ENCODE measurements around the gene EVX2.
A peak's percentile ranks its signal among the peaks of the same experiment; 100 is the strongest.

EVX2 gene

DNA sequence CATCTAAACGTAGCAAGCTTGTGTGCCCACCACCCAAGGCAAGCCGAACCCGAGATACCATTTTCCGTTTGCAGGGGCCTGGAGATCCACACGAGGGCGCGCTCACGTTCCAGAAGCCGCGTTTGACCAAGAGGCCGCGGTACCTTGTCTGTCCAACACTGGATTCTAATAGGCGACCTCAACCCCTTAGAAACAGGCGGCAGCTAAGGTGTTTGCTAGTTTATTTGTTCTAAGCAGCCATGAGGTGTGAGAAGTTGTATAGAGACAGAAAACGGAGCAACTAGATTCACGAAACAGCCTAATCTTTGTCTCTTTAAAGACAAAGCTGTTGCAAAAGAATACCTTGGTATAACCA, 27.5 kb upstream of the EVX2 start:
- in situ Hi-C loops (cut with MboI; ENCODE audit: low pct_unique_long_range_greater_than_20kb, low sequenced_read_pairs), result no loop called here
- DNase-seq, result peak; percentile 63

DNA sequence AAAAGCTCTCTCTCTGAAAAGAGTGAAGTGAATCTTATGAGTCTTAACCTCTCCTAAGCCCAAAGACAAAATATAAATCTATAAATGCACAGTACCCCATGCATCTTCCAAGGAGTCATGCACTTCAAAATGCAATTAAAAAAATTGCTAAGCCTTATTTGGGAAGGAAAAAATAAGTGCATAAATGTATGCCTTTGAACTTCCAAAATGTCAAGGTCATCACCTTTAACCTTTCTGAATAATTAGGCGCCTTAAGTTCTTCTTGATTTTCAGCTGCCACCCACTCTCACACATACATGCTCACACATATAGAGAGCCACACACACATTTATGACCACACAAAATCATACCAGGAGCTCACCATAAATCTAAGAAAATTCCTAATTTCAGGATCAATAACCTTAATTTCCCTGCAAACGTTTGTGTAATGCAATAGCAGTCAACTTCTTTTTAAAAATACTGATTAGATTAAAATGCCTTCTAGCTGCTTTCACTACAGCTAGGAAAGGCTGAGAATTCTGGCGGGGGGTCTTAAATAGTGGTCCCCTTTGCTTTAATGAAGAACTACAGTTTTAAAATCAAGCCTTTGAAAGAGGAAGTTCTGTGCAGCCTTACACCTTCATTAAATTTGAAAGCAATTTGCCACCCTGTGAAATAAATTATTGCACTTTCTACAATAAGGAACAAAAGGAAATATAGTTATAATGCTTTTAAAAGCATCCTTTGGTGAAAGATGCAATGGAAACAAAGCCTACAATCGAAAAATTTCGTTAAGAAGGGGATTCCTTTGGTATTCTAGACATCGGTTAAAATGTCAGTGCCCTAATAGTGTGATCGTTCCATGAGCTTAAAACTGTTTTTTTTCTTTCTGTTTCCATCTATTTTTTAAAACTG, 26.9 kb upstream of the EVX2 start:
- in situ Hi-C loops (cut with MboI; ENCODE audit: low pct_unique_long_range_greater_than_20kb, low sequenced_read_pairs), result no loop called here
- DNase-seq, result no peak

DNA sequence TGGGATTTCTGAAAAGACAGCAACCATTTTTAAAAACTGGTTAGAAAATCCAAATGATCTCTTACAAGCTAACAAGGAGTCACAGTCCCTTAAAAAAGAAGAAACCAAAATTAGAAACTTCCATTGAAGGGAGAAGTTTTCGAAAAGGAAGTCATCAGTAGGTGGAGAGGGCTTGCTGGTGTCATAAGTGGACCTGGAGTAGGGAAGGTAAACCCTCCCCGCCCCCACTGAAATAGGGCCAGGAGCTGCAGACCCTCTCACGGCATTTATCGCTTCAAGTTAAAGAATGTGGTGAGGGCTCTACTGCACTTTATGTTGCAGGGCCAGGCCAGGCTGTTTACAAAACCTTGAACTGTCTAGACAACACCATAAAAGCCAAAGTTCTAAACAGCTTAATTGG, 26.2 kb upstream of the EVX2 start:
- no peak for DNase-seq
- in situ Hi-C loops (cut with MboI; ENCODE audit: low pct_unique_long_range_greater_than_20kb, low sequenced_read_pairs), result no loop called here

DNA sequence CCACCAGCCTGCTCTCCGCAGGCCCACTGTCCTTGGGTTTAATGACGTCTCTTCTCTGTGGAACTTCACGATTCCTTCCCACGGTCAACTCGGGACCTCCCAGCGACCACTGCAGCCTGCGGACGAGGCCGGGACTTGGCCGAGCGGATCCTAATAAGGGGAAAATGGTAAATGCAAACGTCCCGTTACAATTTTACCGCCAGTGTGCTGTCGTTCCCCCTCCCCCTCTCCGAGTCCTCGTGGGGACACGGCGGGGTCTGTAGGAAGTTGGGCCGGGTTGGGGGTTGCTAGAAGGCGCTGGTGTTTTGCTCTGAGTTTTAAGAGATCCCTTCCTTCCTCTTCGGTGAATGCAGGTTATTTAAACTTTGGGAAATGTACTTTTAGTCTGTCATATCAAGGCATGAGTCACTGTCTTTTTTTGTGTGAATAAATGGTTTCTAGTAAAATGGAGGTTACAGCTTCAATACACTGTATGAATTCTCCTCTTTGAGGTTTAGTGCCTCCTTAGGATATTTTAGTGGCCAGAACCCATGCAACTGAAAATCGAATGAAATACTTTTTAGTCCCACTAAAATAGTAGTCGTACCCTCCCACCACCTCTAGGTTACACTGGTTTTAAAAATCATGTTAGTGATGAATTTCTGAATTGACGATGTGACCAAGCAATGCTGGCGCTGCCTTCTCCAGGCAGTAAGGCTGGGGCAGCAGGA, 25.6 kb upstream of the EVX2 start:
- in situ Hi-C loops (cut with MboI; ENCODE audit: low pct_unique_long_range_greater_than_20kb, low sequenced_read_pairs), result no loop called here
- DNase-seq, result no peak

DNA sequence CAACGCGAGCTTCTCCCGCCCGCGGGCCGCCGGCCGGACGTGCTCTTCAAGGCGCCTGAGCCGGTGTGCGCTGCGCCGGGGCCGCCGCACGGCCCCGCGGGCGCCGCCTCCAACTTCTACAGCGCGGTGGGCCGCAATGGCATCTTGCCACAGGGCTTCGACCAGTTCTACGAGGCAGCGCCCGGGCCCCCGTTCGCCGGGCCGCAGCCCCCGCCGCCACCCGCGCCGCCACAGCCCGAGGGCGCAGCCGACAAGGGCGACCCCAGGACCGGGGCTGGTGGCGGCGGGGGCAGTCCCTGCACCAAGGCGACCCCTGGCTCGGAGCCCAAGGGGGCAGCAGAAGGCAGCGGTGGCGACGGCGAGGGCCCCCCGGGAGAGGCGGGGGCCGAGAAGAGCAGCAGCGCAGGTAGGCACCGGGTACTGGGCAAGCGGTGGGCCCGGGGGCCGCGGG, 24.0 kb upstream of the EVX2 start:
- in situ Hi-C loops (cut with MboI; ENCODE audit: low pct_unique_long_range_greater_than_20kb, low sequenced_read_pairs), result no loop called here
- DNase-seq, result no peak

DNA sequence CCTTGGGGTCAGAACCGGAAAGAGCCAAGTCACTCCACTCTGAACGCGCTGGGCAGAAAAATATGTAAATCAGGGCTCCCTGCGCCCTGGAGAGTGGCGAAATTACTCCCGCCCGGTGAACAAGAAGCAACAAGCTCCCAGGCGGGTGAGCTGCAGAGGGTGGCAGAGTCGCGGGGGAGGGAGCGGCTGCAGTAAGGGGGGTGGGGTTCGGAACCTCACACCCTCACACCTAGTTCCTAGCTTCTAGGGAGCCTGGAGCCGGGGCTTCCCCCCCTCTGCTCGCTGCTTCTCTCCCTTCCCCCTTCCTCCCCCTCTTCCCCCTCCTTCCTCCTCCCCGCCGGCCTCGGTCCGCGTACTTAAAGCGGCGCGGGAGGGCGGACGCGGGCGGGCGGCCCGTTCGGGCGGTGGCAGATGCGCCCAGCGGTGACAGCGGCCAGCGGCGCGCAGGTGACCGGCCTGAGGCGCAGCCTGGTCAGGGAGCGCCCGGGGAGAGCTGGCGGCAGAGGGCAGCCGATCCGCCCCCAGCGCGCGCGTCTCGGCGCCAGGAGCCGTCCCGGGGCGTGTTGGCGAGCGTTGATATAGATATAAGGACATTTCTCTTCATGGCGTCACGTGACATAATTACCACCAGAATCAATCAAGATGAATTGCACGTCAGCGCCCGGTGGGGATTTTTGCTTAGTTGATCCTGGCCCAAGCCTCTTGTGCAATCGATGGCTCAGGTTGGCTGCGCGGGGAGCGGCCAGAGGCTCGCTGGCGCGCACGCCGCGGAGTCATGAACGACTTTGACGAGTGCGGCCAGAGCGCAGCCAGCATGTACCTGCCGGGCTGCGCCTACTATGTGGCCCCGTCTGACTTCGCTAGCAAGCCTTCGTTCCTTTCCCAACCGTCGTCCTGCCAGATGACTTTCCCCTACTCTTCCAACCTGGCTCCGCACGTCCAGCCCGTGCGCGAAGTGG, 23.1 kb upstream of the EVX2 start, which contains the start of gene HOXD11:
Gene HOXD11 (plus strand): TSS at position 700 of the 959 bp plus-strand sequence. CDS start 76 bp downstream, at position 776.
- in situ Hi-C loops (cut with MboI; ENCODE audit: low pct_unique_long_range_greater_than_20kb, low sequenced_read_pairs), result no loop called here
- no peak for DNase-seq

DNA sequence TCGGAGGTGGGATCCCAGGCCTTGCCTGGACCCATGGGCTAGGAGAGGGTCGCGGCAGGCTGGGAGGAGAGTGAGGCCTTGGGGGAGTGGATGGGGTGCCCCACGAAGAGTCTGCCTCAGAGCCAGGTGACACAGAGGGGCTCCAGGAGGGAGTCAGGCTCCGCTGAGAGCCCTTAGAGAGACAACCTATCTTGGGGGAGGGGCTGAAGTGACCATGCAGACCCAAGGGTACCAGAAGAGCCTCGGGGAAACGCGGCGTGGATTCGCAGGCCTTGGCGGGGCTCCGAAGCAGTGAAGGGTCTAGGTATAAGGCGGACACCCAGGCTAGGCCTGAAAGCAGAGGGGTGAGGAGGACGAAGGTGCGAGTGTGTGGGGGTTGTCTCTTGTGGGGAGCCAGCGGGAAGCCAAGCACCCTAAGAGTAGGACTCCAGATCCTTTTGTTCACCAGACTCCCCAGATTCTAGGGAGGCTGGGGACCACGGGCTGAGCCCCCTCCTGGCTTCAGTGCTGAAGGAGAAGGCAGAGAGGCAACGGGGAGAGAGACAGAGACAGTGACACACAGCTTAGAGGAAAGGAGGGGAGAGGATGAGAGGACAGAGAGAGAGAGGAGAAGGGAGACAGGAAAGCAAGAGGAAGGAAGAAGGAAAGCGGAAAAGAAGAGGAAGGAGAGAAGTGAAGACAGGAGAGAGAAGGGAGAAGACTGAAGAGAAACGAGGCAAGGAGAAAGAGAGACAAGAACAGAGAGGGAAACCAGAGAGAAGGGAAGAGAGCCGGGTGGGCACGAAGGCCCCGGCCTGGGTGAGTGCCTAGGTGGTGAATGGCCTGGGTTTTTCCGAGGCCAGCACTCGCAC, 22.2 kb upstream of the EVX2 start:
- DNase-seq, result no peak
- in situ Hi-C loops (cut with MboI; ENCODE audit: low pct_unique_long_range_greater_than_20kb, low sequenced_read_pairs), result no loop called here

DNA sequence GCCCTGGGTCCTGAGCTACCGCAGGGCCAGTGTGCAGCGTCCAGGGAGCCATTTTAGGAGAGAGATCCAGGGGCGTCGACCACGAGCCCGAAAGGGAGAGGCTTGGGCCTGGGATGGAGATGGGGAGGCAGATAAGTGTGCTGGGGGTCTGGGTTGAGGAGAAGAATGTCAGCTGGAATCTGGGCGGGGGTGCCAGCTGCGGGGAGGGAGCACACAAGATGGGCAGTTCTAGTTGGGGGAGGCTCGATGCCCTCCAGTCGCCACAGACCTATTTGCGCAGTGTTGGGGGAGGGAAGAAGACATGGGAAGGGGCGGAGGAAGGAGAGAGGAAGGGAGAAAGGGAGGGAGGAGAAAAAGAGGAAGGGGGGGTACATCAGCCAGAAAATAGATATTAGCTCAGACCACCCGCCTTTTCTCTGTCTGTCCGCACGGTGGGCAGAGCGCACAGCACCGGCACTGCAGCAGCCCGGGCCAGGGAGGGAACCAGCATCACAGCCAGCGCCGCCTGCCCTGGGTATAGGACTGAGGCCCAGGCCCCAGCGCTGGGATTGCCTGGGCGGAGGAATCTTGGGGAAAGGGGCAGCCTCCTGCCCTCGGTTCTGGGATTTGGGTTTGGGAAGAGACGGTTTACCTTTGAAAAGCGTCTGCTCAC, 21.4 kb upstream of the EVX2 start:
- no peak for DNase-seq
- in situ Hi-C loops (cut with MboI; ENCODE audit: low pct_unique_long_range_greater_than_20kb, low sequenced_read_pairs), result no loop called here

DNA sequence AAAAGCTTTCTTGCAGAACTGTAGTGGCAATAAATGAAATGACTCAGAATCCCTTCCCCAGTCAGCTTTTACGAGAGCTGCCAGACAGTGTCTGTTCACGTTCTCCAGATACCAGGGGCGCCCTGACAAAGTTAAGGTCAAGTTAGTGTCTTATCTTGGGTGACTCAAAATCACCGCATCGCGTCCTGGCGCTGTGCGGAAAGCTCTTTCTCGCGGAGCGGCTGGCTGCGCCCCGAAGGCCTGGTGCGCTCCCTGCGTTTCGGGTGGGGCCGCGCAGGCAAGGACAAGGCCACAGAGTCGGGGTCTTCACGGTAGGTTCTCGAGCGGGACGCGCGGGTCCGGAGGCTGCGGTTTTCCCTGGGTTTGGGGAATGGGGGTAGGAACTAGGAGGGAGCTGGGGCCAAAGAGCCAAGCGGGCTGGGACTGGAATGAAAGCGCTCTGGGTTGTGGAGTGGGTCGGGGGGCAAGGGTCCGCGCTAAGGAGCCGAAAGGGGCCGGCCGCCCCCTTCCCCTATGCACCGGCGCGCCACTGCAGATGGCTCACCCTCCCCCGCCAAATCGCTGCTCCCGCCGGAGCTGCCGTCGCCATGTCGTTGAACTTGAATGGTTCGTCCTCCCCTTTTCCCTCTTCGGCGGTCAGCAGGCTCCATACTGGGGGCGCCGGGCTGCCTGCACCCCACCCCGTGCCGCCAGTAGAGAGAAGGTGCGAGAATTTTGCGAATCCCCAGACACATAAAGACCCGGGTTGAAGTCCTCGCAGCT, 20.7 kb upstream of the EVX2 start:
- no peak for DNase-seq
- in situ Hi-C loops (cut with MboI; ENCODE audit: low pct_unique_long_range_greater_than_20kb, low sequenced_read_pairs), result no loop called here

DNA sequence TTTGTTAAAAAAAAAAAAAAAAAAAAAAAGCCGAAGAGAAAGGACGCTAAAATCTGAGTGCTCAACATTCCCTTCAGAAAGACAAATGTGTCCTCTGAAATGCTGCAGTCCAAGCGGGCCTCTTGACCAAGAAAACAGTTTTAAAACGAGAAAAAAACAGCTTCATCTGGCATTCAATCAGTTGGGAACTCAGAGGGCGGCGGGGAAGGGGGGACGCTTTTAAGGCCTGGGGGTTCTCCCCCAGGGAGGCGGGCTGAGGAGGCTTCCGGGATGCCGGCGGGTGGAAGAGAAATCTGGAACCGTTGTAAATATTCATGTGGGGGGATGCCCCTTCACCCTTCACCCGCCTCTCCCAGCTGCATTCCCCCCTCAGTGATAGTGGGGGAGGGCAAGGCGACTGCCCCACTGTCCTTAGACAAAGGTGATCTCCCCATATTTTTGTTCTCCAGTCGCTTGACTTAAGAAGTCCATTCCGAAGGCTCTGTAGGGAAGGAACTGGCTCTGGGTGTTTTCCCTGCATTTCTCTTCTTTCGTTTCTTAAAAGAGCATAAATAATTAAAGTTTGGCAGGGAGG, 20.1 kb upstream of the EVX2 start:
- in situ Hi-C loops (cut with MboI; ENCODE audit: low pct_unique_long_range_greater_than_20kb, low sequenced_read_pairs), result no loop called here
- no peak for DNase-seq

DNA sequence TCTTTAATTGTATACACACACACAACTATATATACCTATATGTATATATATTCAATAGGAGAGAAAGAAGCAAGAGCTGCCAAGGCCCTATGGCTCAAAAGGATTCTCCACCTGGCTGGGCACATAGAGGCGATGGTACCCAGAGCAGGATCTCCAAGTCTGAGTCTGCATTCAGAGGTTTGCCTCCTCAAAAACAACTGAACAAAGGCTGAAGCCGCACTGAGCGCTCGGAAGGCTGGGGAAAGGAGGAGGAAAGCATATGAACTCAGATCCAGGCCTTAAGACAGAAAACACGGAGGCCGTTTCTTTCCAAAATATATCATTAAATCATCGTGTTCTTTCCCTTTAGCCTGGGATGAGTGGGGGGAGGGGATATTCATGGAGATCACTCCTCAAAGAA, 19.4 kb upstream of the EVX2 start:
- in situ Hi-C loops (cut with MboI; ENCODE audit: low pct_unique_long_range_greater_than_20kb, low sequenced_read_pairs), result no loop called here
- no peak for DNase-seq

DNA sequence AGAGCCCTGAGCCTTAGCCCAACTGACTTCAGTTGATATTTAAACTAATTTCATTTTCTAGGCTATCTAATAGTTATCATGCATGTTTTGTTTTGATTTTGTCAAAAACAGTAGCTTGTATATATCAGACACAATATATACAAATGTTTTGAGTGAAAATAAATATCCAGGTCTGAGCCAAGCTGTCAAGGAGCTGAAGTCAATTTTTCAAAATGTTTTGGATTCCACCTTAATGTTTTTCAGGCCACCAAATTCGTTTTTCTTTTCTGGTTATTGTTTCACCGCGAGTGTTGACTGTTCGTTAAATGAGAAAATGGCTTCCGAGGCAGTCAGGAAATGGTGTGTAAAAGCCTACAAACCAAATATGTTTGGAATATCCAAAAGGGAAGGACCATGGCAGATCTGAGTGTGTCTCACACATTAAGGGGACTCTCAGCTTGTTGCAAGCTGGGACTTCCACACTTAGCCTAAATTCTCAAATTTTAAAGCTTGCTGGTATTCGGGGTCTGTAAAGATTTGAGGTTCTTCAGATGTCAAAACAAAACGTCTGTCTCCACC, 18.6 kb upstream of the EVX2 start:
- no peak for DNase-seq
- in situ Hi-C loops (cut with MboI; ENCODE audit: low pct_unique_long_range_greater_than_20kb, low sequenced_read_pairs), result no loop called here

DNA sequence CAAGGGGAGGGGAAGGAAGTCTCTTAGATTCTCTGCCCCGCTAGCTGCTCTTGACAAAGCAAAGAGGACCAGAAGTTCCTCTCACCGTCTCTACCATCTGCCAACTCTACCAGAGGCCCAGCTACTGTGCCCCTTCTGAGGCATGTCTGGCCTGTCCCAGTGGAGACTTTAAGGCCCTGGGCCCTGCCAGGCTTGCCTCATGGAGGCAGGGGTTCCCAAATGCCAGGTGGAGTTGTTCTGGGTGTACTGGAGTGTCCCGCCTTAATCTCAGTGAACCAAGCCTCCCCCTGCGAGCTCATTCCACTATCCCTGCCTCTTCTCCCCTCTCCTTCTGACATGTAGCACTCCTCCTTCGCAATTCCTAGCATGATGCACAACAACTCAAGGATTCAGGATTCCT, 18.1 kb upstream of the EVX2 start:
- in situ Hi-C loops (cut with MboI; ENCODE audit: low pct_unique_long_range_greater_than_20kb, low sequenced_read_pairs), result no loop called here

DNA sequence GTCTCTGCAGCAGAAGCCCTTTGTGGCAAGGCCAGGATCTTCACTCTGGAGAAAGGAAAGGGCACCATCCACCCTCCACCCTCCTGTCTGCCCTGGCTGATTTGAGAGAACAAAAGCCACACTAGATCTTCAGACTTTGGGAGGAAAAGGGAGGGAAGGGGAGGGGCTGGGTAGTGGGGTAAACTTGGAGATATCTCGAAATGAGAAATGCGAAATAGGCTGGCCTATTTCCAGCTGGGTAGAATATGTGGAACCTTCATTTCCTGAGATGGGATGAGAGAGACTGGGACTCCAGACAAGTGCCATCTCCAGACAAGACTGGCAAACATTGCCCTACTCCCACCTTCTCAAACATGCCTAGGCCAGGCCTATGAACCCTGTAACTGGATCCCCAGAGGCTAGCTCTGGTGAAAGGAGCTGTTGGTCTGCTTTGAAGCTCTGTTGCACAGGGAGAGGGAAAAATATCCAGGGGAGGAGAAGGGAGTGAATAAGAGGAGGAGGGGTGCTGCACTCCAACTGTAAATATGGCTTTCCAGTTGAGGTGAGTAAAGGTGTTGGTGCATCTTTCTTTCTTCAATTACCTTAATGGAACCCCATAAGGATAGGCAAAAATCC, 17.6 kb upstream of the EVX2 start:
- no peak for DNase-seq
- in situ Hi-C loops (cut with MboI; ENCODE audit: low pct_unique_long_range_greater_than_20kb, low sequenced_read_pairs), result no loop called here

More for the DNA sequence above, 18.1 kb upstream of the EVX2 start:
- DNase-seq, result no peak

DNA sequence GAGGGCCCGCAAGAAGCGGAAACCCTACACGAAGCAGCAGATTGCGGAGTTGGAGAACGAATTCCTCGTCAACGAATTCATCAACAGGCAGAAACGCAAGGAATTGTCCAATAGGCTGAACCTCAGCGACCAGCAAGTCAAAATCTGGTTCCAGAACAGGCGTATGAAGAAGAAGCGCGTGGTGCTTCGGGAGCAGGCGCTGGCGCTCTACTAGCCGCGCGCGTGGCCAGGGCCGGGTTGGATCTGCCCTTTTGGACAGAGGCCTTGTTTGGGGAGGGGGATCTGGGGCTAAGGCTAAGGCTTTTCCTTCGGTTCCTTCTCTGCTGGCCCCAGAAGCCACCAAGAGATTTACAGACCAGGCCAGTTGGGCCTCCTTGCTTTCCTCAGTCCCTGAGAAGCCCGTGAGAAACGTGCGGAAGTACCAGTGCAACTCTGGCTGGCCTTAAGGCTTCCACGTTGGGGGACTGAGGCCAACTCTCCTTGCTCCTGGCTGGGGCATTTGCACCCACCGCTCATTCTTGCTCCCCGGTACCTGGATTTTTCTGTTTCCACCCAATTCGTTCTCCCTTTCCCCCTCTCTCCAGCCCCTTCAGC, 16.9 kb upstream of the EVX2 start:
- in situ Hi-C loops (cut with MboI; ENCODE audit: low pct_unique_long_range_greater_than_20kb, low sequenced_read_pairs), result no loop called here
- no peak for DNase-seq
